Astrocyte of the spinal cord (primary cell): ENCODE results near the gene NINJ2.

Experiments used
- DNase-seq: peaks from one replicate; pipeline ENCODE4 v3.0.0; 2011; ENCODE audit warnings: low read depth, low spot score
- H3K4me3 ChIP-seq: 2 replicates; pipeline ENCODE4 v1.5.1; 2011; ENCODE audit warnings: low read depth, mild to moderate bottlenecking, low read length, moderate library complexity
- in situ Hi-C: cut with HindIII; loops from 2 replicates; pipeline ENCODE4 v1.10.0; 2017; ENCODE audit warnings: low sequenced_read_pairs
- TF ChIP-seq, protein P1 (sequence below): IDR thresholded peaks from 2 replicates; pipeline ENCODE4 v1.5.1; 2012; ENCODE audit warnings: low read depth, mild to moderate bottlenecking, low read length, inconsistent platforms

The NINJ2 gene

GRCh38 chr12:662566-663292 is 516 bp downstream of the NINJ2 start:
- peak overlapping the region; percentile 15 for H3K4me3 ChIP-seq
- in situ Hi-C loops: no loop called here

GRCh38 chr12:661720-662486 is 1.3 kb downstream of the NINJ2 start:
- no peak for DNase-seq
- TF ChIP-seq, protein P1, sequence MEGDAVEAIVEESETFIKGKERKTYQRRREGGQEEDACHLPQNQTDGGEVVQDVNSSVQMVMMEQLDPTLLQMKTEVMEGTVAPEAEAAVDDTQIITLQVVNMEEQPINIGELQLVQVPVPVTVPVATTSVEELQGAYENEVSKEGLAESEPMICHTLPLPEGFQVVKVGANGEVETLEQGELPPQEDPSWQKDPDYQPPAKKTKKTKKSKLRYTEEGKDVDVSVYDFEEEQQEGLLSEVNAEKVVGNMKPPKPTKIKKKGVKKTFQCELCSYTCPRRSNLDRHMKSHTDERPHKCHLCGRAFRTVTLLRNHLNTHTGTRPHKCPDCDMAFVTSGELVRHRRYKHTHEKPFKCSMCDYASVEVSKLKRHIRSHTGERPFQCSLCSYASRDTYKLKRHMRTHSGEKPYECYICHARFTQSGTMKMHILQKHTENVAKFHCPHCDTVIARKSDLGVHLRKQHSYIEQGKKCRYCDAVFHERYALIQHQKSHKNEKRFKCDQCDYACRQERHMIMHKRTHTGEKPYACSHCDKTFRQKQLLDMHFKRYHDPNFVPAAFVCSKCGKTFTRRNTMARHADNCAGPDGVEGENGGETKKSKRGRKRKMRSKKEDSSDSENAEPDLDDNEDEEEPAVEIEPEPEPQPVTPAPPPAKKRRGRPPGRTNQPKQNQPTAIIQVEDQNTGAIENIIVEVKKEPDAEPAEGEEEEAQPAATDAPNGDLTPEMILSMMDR: no peak
- in situ Hi-C loops: no loop called here
- H3K4me3 ChIP-seq: no peak overlapping the region

More at GRCh38 chr12:662566-663292, 516 bp downstream of the NINJ2 start:
- DNase-seq: peak; percentile 23
- TF ChIP-seq, protein P1: no peak

GRCh38 chr12:659090-659683 is 4.1 kb downstream of the NINJ2 start:
- no peak for DNase-seq
- H3K4me3 ChIP-seq: no peak overlapping the region
- in situ Hi-C loops: no loop called here
- TF ChIP-seq, protein P1: no peak

DNA sequence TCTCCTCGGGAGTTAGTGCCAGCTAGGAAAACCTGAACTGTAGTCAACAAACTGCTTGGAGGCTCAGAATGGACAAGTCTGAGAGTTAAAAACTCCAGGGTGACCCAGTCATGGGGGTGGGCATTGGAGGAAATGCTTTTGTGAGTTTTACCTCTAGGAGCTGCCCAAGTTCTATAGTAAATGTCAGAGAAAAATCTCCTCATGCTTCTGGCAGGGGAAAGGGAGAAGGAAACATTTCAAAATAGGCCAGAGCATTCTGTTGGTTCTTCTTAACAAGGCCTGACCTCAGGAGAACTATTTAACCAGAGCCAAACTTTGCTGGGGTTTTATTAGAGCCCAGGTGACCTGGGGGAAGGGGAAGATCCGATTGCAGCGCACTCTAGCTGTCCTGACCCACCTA is 12.3 kb downstream of the NINJ2 start:
- in situ Hi-C loops: no loop called here
- no peak overlapping the region for H3K4me3 ChIP-seq
- TF ChIP-seq, protein P1: peak; percentile 4
- no peak for DNase-seq

DNA sequence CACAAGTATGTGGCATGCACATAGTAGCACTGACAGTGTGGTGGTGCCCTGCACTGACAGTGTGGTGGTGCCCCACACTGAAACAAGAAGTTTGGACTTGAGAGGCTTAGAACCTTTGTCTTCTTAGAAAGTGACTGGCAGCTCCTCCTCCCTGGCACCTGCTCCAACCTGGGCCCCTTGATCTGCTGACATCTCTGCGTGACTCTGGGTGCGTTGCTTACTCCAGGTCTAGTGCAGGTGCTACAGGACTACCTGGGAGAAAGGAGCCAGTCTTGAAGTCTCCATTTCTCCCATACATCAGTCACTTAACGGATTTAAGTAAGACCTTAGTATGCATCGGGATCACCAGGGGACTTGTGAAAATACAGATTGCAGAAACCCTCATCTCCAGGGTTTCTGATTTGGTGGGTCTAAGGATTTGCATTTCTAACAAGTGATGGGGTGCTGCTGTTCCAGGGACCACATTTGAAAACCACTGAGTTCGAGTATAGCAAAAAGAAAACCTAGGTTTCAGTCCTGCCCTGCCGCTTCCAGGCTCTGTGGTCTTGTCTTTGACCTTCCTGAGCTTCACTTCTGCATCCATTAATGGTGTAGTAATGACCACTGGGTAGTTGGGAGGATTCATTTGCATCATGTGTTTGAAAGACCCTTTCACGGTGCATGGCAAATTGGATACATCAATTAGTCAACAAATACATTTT is 15.7 kb downstream of the NINJ2 start:
- in situ Hi-C loops: no loop called here
- no peak overlapping the region for H3K4me3 ChIP-seq
- no peak for DNase-seq
- TF ChIP-seq, protein P1: no peak
